SKM-1 treated with dmso at 0.1 percent for 144 hours (cell line): Measurements from ENCODE around the gene NCK1.
"Not testable (repeated sequence)": the region's sequence is repeated elsewhere in the genome, so short reads cannot be mapped to it uniquely, and the experiment has no call there.

Source experiments
- DNase-seq: peaks from one replicate; lab custom pipeline; 2025; ENCODE audit not compliant: unreplicated experiment; lab: John Stamatoyannopoulos, UW

The NCK1 gene

DNA sequence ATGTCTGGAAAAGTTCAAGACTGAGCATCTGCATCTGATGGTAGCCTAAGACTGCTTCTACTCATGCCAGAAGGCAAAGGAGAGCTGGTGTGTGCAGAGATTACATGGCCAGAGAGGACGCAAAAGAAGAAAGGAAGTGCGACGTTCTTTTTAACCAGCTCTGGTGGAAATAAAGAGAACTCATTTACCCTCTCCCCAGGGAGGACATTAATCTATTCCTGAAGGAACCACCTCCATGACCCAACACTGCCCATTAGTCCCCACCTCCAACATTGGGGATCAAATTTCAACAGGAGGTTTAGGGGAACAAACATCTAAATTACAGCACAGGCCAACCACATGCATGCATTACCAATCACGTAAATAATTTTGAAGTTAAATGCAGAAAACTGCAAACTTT, 1.5 kb upstream of the NCK1 start:
- no peak for DNase-seq

DNA sequence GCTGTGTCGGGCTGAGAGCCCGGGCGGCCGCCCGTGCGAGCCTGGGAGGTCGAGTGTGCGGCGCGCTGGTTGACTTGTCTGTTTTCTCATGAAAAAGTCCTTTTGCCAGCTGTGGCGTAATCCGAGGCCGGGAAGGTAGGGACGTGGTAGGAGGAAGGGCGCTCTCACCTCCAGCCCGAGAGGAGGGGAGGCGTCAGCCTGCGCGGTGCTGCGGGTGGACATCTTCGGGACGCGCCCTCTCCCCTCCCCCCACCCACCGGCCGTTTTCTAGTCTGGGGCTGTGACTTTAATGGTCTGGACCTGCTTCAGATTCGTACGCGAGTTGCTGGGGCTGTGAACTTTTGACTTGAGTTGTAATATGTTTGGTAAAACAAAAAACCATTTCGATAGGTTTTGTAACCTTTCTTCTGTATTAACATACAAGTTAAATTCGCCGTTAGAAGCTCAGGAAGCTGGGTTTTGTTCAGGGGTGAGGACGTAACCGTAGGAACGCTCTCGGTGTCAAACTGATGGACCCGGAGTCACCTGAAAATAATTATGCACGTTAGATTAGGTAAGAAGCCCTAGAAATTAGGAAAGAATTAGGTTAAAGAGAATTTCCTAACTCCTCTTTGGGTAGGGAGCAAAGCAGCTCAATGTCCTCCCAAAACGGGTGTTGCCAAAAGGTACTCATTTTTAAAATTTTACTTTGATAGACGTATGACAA, 762 bp downstream of the NCK1 start:
- DNase-seq = peak; percentile 29

- no peak for DNase-seq
Observed at GRCh38 chr3:136869282-136869681, 7.3 kb downstream of the NCK1 start.

- DNase-seq = not testable (repeated sequence)
Observed at GRCh38 chr3:136872258-136872657, 10.2 kb downstream of the NCK1 start.

- not testable (repeated sequence) for DNase-seq
Observed at GRCh38 chr3:136879510-136879909, 17.5 kb downstream of the NCK1 start.

DNA sequence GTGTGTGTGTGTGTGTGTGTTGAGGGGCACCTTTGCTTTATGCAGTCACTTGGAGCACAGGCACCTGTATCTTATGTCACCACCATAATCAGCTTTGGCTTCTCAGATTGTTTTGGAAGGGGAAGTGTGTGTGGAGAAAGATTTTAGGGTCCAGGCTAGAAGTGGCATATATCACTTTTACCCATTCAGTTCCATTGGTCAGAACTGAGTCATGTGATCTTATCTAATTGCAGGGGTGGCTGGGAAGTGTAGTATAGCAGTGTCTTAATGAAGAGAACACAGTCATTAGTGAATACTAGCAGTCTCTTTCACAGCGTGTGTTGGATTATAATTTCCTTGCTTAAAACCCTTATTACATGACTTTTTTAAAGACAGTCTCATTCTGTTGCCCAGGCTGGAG, 20.6 kb downstream of the NCK1 start:
- DNase-seq = peak; percentile 9

DNA sequence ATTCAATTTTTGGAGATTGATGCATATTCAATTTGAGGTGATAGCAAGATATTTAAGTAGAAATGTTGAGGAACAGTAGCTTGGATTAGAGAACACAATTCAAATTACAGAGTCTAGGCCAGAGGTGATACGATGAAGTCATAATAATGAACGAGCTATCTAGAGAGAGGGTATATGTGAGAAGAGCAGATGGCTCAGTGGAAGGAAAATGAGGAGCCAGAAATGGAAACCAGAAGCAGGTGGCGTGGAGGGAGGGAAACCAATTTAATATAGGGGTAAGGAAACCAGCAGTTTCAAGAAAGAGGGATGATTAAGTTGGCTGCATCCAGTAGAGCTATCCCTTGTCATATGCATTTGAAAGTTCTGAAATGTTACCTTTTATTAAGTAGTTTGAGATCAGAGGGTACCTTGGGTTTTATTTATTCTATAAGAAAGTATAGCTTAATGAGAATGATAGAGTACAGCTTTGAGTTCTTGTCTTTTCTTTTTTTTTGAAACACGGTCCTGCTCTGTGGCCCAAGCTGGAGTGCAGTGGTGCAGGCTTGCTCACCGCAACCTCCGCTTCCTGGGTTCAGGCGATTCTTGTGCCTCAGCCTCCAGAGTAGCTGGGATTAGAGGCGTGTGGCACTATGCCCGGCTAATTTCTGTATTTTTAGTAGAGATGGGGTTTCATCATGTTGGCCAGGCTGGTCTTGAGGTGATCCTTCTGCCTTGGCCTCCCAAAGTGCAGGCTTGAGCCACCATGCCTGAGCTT, 22.1 kb downstream of the NCK1 start:
- no peak for DNase-seq

DNA sequence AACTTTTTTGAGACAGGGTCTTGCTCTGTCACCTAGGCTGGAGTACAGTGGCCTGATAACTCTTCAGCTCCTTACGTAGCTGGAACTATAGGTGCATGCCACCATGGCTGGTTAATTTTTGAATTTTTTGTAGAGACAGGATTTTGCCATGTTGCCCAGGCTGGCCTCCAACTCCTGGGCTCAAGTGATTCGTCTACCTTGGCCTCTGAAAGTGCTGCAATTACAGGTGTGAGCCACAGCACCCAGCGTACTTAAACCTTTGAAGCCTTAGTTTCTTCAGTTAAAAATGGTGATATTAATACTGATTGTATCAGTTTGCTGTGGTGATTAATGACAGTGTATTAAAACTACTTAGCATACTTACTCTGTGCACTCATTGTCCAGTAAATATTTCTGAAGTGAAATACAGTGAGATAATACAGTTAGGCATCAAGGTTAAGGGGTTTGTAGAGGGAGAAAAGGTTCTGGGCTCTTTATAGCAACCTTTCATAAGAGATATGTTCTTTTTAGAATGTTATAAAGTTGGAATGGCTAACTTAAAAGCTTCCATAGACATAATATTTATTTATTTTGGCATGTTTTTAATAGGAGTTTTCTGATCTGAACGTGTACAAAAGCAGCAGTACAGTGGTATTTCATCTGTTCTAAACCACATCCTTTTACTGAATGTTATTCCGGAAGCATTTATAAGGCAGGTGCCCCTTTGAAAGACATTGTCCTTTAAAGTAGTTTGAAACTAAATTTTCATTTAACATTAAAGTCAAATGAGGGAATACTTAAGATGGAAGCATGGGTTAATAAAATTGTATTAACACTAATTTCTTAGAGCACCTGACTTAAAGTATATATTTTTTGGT, 23.6 kb downstream of the NCK1 start:
- no peak for DNase-seq

DNA sequence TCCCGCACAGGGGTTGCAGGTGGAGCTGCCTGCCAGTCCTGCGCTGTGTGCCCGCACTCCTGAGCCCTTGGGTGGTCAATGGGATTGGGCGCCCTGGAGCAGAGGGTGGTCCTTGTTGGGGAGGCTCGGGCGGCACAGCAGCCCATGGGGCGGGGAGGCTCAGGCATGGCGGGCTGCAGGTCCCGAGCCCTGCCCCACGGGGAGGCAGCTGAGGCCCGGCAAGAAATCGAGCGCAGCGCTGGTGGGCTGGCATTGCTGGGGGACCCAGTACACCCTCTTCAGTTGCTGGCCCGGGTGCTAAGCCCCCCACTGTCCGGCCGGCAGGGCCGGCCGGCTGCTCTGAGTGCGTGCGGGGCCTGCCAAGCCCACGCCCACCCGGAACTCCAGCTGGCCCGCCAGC, 27.9 kb downstream of the NCK1 start:
- no peak for DNase-seq

DNA sequence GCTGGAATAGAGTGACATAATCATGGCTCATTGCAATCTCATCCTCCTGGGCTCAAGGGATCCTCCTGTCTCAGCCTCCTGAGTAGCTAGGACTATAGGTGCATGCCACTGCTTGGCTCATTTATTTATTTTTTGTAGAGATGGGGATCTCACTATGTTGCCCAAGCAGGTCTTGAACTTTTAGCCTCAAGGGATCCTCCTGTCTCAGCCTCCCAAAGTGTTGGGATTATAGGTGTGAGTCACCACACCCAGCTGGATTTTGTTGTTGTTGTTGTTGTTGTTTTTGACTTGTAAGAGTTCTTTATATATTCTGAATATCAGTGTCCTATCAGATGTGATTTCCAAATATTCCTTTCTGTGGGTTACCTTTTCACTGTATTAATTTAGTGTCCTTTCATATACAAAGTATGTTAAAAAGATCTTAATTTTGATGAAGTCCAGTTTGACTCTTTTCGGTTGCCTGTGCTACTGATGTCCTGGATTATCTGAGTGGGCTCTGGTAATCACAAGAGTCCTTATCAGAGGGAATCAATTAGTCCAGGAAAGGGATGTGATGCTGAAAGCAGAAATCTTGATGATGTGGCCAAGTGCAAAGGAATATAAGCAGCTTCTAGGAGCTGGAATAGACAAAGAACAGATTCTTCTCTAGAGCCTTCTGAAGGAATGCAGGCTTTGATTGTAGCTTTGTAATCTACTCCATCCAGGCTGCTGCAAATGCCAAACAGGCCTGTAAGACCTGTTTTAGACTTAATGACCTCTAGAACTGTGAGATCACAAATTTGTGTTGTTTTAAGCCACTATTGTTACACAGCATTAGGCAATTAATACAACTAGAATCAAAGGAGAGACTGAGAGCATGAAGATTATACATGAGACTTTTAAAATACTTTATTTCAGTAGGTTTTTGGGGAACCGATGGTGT, 30.2 kb downstream of the NCK1 start:
- DNase-seq = no peak

GRCh38 chr3:136893848-136894443, 31.9 kb downstream of the NCK1 start:
- DNase-seq = no peak

DNA sequence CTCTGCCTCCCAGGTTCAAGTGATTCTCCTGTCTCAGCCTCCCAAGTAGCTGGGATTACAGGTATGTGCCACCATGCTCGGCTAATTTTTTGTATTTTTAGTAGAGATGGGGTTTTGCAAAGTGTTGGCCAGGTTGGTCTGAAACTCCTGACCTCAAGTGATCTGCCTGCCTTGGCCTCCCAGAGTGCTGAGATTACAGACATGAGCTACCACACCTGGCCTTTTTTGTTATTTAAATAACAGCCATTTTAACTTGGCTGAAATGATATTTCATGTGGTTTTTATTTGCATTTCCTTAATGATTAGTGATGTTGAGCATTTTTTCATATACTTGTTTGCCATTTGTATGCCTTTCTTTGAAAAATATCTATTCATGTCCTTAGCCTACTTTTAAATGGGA, 35.2 kb downstream of the NCK1 start:
- DNase-seq = not testable (repeated sequence)

DNA sequence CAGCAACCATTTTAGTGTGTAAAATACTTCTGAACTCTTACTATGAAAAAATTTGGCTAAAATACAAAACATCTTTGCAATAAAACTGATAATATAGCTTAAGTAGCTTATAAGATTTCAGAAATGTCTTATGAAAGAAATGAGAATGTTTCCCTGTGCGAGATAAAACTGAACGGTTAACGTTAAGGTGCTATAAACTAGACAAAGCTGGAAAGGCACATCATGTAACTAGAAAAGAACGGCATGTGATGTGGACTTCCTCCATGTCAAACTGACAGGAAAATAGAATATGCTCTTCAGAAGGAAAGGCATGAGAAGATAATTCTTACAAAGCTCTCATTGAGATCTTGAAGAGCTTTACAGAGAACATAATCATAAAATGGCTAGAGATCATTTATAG, 36.5 kb downstream of the NCK1 start:
- no peak for DNase-seq

DNA sequence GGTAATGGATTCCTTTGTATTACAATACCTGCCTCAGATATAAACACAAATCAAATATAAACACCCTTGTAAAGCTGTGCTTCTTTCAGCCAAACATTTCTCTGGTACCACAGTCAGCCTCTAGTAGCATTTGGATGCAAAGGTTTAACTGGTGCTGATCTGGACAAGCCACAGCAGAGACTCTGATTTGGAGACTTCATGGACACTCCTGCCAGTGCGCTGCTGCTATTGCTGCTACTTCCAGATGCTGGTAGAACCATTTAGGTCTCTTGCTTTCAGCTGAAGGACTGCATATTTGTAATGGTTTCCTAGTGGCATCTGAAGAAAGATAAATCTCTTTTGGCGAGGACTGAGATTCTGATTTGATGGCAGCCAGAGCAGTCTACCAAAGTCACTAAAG, 36.9 kb downstream of the NCK1 start:
- DNase-seq = no peak

GRCh38 chr3:136899622-136900158, 37.7 kb downstream of the NCK1 start:
- DNase-seq = no peak

DNA sequence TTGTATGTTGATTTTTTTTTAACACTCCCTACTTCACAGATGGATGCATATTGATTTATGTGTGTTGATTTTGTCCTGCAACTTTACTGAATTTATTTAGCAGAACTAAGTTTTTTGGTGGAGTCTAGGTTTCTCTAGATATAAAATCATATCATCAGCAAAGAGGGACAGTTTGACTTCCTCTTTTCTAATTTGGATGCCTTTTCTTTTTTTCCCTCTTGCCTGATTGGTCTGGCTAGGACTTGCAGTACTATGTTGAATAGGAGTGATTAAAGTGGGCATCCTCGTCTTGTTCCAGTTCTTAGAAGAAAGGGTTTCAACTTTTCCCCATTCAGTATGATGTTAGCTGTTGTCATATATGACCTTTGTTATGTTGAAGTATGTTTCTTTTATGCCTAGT, 38.7 kb downstream of the NCK1 start:
- not testable (repeated sequence) for DNase-seq

DNA sequence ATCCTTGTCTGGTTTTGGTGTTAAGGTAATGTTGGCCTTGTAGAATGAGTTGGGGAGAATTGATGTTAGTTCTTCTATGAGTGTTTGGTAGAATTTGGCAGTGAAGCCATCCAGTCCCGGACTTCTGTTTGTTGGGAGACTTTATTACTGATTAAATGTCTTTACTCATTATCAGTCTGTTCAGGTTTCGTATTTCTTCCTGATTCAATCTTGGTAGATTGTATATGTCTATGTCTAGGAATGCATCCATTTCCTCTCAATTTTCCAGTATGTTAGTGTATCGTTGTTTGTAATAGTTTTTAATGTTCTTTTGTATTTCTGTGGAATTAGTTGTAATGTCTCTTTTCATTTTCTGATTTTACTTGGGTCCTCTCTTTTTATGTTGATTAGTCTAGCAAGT, 39.4 kb downstream of the NCK1 start:
- no peak for DNase-seq

GRCh38 chr3:136902530-136902929, 40.5 kb downstream of the NCK1 start:
- DNase-seq = not testable (repeated sequence)

DNA sequence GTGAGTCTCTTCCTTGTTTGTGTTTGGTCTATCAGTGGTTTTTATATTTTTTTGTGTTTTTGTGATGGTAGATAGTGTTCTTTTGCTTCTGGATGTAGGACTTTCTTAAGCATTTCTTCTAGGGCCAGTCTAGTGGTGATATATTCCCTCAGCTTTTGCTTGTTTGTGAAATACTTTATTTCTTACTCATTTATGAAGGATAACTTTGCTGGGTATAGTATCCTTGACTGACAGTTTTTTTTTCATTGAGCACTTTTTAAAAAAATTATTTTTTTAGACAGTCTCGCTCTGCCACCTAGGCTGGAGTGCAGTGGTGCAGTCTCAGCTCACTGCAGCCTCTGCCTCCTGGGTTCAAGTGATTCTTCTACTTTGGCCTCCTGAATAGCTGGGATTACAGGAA, 41.9 kb downstream of the NCK1 start:
- DNase-seq = no peak

GRCh38 chr3:136904746-136905145, 42.7 kb downstream of the NCK1 start:
- no peak for DNase-seq
